Ovary (tissue), 3 donors: ENCODE measurements around the gene KIF16B.

Source experiments
- POLR2A ChIP-seq: fragments of 450-650 bp; IDR thresholded peaks from one replicate; pipeline ENCODE4 v1.6.1; 2017; ENCODE audit warnings: antibody characterized with exemption, mild to moderate bottlenecking, moderate library complexity
- TF ChIP-seq, protein P1 (sequence below), 3 donors: fragments of 450-650 bp in 2 of 3; fragments of 200-600 bp in 1 of 3; IDR thresholded peaks; one replicate each; pipeline versions ENCODE4 v1.5.1 to v1.8.0; 2016 to 2022; ENCODE audit warnings: antibody characterized with exemption in 3 of 3, mild to moderate bottlenecking in 1 of 3
- donor health status: DM: no; HTN: no; CAD: no.

GRCh38 chr20:16290358-16290757 is 282.9 kb downstream of the KIF16B start:
- TF ChIP-seq, protein P1, sequence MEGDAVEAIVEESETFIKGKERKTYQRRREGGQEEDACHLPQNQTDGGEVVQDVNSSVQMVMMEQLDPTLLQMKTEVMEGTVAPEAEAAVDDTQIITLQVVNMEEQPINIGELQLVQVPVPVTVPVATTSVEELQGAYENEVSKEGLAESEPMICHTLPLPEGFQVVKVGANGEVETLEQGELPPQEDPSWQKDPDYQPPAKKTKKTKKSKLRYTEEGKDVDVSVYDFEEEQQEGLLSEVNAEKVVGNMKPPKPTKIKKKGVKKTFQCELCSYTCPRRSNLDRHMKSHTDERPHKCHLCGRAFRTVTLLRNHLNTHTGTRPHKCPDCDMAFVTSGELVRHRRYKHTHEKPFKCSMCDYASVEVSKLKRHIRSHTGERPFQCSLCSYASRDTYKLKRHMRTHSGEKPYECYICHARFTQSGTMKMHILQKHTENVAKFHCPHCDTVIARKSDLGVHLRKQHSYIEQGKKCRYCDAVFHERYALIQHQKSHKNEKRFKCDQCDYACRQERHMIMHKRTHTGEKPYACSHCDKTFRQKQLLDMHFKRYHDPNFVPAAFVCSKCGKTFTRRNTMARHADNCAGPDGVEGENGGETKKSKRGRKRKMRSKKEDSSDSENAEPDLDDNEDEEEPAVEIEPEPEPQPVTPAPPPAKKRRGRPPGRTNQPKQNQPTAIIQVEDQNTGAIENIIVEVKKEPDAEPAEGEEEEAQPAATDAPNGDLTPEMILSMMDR (IDR thresholded peaks at IDR 0.05), result no peak
- TF ChIP-seq POLR2A, result no peak
